HepG2 (cell line): ENCODE data around the gene STOML2. TPM values are rescaled to one million over a fixed set of nuclear protein-coding genes. Genes with fewer than 3 reads are reported as not detected.
A peak's percentile ranks its signal among the peaks of the same experiment; 100 is the strongest.

ENCODE experiments used
- E2F5 ChIP-seq: sonication (generic); formaldehyde crosslinking; conservative IDR thresholded peaks from 2 replicates; pipeline ENCODE4 v1.4.0; 2020; ENCODE audit warnings: missing genetic modification reagents
- ELF4 ChIP-seq: sonication (generic); formaldehyde crosslinking; IDR thresholded peaks from 2 replicates; pipeline ENCODE4 v1.5.0; 2020; ENCODE audit warnings: missing genetic modification reagents, mild to moderate bottlenecking, moderate library complexity, borderline replicate concordance
- HOXD1 ChIP-seq: sonication (generic); formaldehyde crosslinking; IDR thresholded peaks from 2 replicates; pipeline ENCODE4 v1.5.0; 2020; ENCODE audit warnings: missing genetic modification reagents
- MBD4 ChIP-seq: IDR thresholded peaks from 2 replicates; pipeline ENCODE4 v1.6.1; 2012; ENCODE audit warnings: low read length, inconsistent platforms, borderline replicate concordance
- MIXL1 ChIP-seq: IDR thresholded peaks from 2 replicates; pipeline ENCODE4 v1.6.1; 2016
- MXD4 ChIP-seq: IDR thresholded peaks from 2 replicates; pipeline ENCODE4 v1.6.1; 2016; ENCODE audit warnings: mild to moderate bottlenecking, missing biosample characterization, missing genetic modification reagents
- NFE2L2 ChIP-seq: fragments of 150-350 bp; IDR thresholded peaks from 2 replicates; pipeline ENCODE4 v1.6.1; 2014; ENCODE audit warnings: low read length
- NFYC ChIP-seq: IDR thresholded peaks from 2 replicates; pipeline ENCODE4 v1.6.1; 2016; ENCODE audit warnings: missing genetic modification reagents, missing compliant biosample characterization
- NR2C2 ChIP-seq: sonication (generic); formaldehyde crosslinking; IDR thresholded peaks from 2 replicates; pipeline ENCODE4 v1.4.0; 2020; ENCODE audit warnings: missing genetic modification reagents, mild to moderate bottlenecking, moderate library complexity, borderline replicate concordance
- NR2F1 ChIP-seq, 2 experiments: fragments of 450-650 bp in 1 of 2; formaldehyde crosslinking in 1 of 2; IDR thresholded peaks; 2 replicates each; pipeline versions ENCODE4 v1.5.0 to v1.6.1; 2016 to 2020; ENCODE audit warnings: mild to moderate bottlenecking in 1 of 2, missing compliant biosample characterization in 1 of 2, missing genetic modification reagents in 1 of 2, moderate library complexity in 1 of 2
- REPIN1 ChIP-seq: sonication (generic); formaldehyde crosslinking; IDR thresholded peaks from 2 replicates; pipeline ENCODE4 v1.8.0; 2022; ENCODE audit warnings: missing genetic modification reagents, low read depth, mild to moderate bottlenecking, borderline replicate concordance
- SALL2 ChIP-seq: sonication (generic); formaldehyde crosslinking; IDR thresholded peaks from 2 replicates; pipeline ENCODE4 v1.8.1; 2023; ENCODE audit warnings: mild to moderate bottlenecking, missing genetic modification reagents, inconsistent platforms
- SMC3 ChIP-seq: IDR thresholded peaks from 2 replicates; pipeline ENCODE4 v1.6.1; 2011; ENCODE audit warnings: low read length, improper control_type of control experiment
- ZNF180 ChIP-seq: sonication (generic); formaldehyde crosslinking; IDR thresholded peaks from 2 replicates; pipeline ENCODE4 v1.4.0; 2020; ENCODE audit warnings: low read depth, missing genetic modification reagents, borderline replicate concordance
- ZNF350 ChIP-seq: sonication (generic); formaldehyde crosslinking; IDR thresholded peaks from 2 replicates; pipeline ENCODE4 v1.4.0; 2020; ENCODE audit warnings: mild to moderate bottlenecking, low read depth, missing genetic modification reagents, borderline replicate concordance
- ZNF616 ChIP-seq: sonication (generic); formaldehyde crosslinking; IDR thresholded peaks from 2 replicates; pipeline ENCODE4 v1.5.0; 2020; ENCODE audit warnings: low read depth, mild to moderate bottlenecking, missing genetic modification reagents
- ZNF619 ChIP-seq: sonication (generic); formaldehyde crosslinking; IDR thresholded peaks from 2 replicates; pipeline ENCODE4 v1.4.0; 2020; ENCODE audit warnings: mild to moderate bottlenecking, missing genetic modification reagents
- ZNF670 ChIP-seq: sonication (generic); formaldehyde crosslinking; IDR thresholded peaks from 2 replicates; pipeline ENCODE4 v1.8.0; 2022; ENCODE audit warnings: mild to moderate bottlenecking, missing genetic modification reagents, borderline replicate concordance
- ZNF709 ChIP-seq: sonication (generic); formaldehyde crosslinking; IDR thresholded peaks from 2 replicates; pipeline ENCODE4 v1.5.0; 2020; ENCODE audit warnings: mild to moderate bottlenecking, missing genetic modification reagents
- polyA plus RNA-seq, 8 experiments: library from polyadenylated mRNA; depleted of rRNA in 3 of 8; stranded (reverse) in 7 of 8; unstranded in 1 of 8; fragments of >200 nt; fragmentation: Illumina TruSeq in 4 of 8; extraction: Trizol in 4 of 8; gene quantifications; 2 replicates each; pipeline versions ENCODE4 v1.2.1 to v1.2.3, GENCODE V29; 2011 to 2016; ENCODE audit warnings: low read depth in 4 of 8, missing spikeins in 1 of 8, mixed read lengths in 1 of 8; ENCODE audit not compliant: insufficient read depth in 1 of 8
- total RNA-seq, 5 experiments: library from RNA; depleted of rRNA; stranded (reverse); fragments of >200 nt; fragmentation: Illumina TruSeq; extraction: Trizol; gene quantifications; 2 replicates each; pipeline ENCODE4 v1.2.3, GENCODE V29; 2016; ENCODE audit warnings: low read depth in 1 of 5
- TF ChIP-seq, protein P1 (sequence below): sonication (generic); formaldehyde crosslinking; IDR thresholded peaks from 2 replicates; pipeline ENCODE4 v1.4.0; 2020; ENCODE audit warnings: missing genetic modification reagents
- TF ChIP-seq, protein P2 (sequence below): sonication (generic); formaldehyde crosslinking; IDR thresholded peaks from 2 replicates; pipeline ENCODE4 v1.4.0; 2020; ENCODE audit warnings: missing genetic modification reagents, mild to moderate bottlenecking, borderline replicate concordance

The STOML2 gene
- total and polyA plus RNA-seq, 2 of the 13 experiments (the other 11 are each of a cell fraction or from before 2014, with no cell fraction given) = 245 to 250 TPM

DNA sequence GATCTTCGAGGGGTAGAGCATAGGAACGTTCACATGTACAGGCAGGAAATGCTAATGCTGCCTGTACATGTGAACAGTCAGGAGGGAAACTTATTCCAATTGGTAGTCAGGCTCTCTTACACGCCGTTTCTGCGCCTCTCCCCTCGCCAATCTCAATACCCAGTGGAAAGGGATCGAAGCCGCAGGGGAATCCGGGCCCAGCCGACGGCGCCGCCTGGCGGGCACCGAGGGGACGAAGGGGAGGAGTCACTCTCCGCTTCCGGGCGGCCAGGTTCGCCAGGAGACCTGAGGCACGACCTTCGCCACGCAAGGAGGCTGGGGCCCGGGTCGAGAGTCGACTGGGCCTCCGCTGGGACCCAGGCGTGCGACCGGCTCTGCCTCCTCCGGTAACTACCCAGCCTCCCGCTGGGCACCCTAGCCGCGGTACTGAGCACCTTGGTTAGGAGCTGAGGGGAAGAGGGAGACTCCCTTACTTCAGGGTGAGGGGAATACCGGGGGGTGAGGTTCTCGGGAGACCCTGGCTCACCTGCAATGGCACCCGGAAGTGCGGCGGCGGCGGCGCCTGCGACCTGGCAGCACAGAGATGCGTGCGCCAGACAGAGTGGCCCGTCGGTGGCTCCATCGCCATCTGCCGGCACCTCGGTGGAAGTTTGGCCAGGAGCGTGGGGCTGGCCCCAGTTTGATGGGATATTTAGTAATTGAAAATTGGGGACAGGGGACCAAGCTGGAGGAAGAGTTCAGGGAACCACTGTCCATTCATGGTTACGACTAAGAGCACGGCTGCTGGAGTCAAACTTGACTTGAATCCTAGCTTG is 6.7 kb downstream of the STOML2 start, which contains the start of gene PIGO (continued):
- TF ChIP-seq E2F5 (CRISPR knock-in tag) (0 out of 2 replicates have a peak, but pooled peaks have one; percentile 23), ZNF619 (peak; percentile 91; the same call in 1 of the 2 replicates), ELF4 (CRISPR knock-in tag) (peak; percentile 98), ZNF616 (CRISPR knock-in tag) (0 out of 2 replicates have a peak, but pooled peaks have one; percentile 73), MBD4 (no peak), NFYC (CRISPR knock-in tag) (peak; percentile 52; the same call in 1 of the 2 replicates), ZNF180 (CRISPR knock-in tag) (no peak), NFE2L2 (no peak), MIXL1 (CRISPR knock-in tag) (peak; percentile 60; the same call in 1 of the 2 replicates), MXD4 (CRISPR knock-in tag) (peak; percentile 93), NR2F1 (CRISPR knock-in tag; IDR thresholded peaks at IDR 0.05) (peak in 1 of 2 experiments; percentile 69; a peak in 1 of 4 replicates), REPIN1 (CRISPR knock-in tag) (peak; percentile 72), HOXD1 (CRISPR knock-in tag) (peak; percentile 71), SMC3 (peak; percentile 23; the same call in 1 of the 2 replicates), ZNF350 (CRISPR knock-in tag) (peak; percentile 97; the same call in 1 of the 2 replicates), ZNF670 (CRISPR knock-in tag) (peak; percentile 99), SALL2 (peak; percentile 91), NR2C2 (CRISPR knock-in tag) (peak; percentile 95), ZNF709 (peak; percentile 85; the same call in 1 of the 2 replicates)
- TF ChIP-seq, protein P1, sequence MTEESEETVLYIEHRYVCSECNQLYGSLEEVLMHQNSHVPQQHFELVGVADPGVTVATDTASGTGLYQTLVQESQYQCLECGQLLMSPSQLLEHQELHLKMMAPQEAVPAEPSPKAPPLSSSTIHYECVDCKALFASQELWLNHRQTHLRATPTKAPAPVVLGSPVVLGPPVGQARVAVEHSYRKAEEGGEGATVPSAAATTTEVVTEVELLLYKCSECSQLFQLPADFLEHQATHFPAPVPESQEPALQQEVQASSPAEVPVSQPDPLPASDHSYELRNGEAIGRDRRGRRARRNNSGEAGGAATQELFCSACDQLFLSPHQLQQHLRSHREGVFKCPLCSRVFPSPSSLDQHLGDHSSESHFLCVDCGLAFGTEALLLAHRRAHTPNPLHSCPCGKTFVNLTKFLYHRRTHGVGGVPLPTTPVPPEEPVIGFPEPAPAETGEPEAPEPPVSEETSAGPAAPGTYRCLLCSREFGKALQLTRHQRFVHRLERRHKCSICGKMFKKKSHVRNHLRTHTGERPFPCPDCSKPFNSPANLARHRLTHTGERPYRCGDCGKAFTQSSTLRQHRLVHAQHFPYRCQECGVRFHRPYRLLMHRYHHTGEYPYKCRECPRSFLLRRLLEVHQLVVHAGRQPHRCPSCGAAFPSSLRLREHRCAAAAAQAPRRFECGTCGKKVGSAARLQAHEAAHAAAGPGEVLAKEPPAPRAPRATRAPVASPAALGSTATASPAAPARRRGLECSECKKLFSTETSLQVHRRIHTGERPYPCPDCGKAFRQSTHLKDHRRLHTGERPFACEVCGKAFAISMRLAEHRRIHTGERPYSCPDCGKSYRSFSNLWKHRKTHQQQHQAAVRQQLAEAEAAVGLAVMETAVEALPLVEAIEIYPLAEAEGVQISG (CRISPR knock-in tag) = peak; percentile 100
- TF ChIP-seq, protein P2, sequence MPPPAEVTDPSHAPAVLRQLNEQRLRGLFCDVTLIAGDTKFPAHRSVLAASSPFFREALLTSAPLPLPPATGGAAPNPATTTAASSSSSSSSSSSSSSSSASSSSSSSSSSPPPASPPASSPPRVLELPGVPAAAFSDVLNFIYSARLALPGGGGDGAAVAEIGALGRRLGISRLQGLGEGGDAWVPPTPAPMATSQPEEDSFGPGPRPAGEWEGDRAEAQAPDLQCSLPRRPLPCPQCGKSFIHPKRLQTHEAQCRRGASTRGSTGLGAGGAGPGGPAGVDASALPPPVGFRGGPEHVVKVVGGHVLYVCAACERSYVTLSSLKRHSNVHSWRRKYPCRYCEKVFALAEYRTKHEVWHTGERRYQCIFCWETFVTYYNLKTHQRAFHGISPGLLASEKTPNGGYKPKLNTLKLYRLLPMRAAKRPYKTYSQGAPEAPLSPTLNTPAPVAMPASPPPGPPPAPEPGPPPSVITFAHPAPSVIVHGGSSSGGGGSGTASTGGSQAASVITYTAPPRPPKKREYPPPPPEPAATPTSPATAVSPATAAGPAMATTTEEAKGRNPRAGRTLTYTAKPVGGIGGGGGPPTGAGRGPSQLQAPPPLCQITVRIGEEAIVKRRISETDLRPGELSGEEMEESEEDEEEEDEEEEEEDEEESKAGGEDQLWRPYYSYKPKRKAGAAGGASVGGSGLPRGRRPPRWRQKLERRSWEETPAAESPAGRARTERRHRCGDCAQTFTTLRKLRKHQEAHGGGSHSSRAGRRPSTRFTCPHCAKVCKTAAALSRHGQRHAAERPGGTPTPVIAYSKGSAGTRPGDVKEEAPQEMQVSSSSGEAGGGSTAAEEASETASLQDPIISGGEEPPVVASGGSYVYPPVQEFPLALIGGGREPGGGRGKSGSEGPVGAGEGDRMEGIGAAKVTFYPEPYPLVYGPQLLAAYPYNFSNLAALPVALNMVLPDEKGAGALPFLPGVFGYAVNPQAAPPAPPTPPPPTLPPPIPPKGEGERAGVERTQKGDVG (CRISPR knock-in tag) = peak; percentile 62; the same call in 1 of the 2 replicates
